Retinal pigment epithelial cell (primary cell): ENCODE results near the gene POU2F1.

Source experiments
- DNase-seq: peaks from one replicate; pipeline ENCODE4 v3.0.0-alpha.2; 2010; ENCODE audit warnings: low read depth
- H3K4me3 ChIP-seq: 2 replicates; pipeline ENCODE4 v1.5.1; 2011; ENCODE audit warnings: mild to moderate bottlenecking, low read length, control low read depth, moderate library complexity
- CTCF ChIP-seq: conservative IDR thresholded peaks from 2 replicates; pipeline ENCODE4 v1.5.1; 2011; ENCODE audit warnings: low read depth, low read length, control low read depth, inconsistent platforms

The POU2F1 gene

GRCh38 chr1:167289966-167290365 lies 69.3 kb downstream of the POU2F1 start:
- TF ChIP-seq CTCF: no peak
- DNase-seq: no peak
- no peak overlapping the region for H3K4me3 ChIP-seq

- no peak for DNase-seq
- no peak overlapping the region for H3K4me3 ChIP-seq
- TF ChIP-seq CTCF: no peak
These were observed 71.0 kb downstream of the POU2F1 start for GRCh38 chr1:167291539-167292185.

- no peak overlapping the region for H3K4me3 ChIP-seq
- no peak for TF ChIP-seq CTCF
- no peak for DNase-seq
These were observed 71.5 kb downstream of the POU2F1 start for GRCh38 chr1:167292216-167292615.

- TF ChIP-seq CTCF: no peak
- no peak overlapping the region for H3K4me3 ChIP-seq
- DNase-seq: no peak
These were observed 72.4 kb downstream of the POU2F1 start for GRCh38 chr1:167293057-167293456.

GRCh38 chr1:167294528-167294927 lies 73.8 kb downstream of the POU2F1 start:
- no peak for DNase-seq
- no peak for TF ChIP-seq CTCF
- no peak overlapping the region for H3K4me3 ChIP-seq

- TF ChIP-seq CTCF: no peak
- DNase-seq: no peak
- H3K4me3 ChIP-seq: no peak overlapping the region
These were observed 76.8 kb downstream of the POU2F1 start for GRCh38 chr1:167297222-167298214.

- TF ChIP-seq CTCF: no peak
- H3K4me3 ChIP-seq: no peak overlapping the region
- no peak for DNase-seq
These were observed 77.6 kb downstream of the POU2F1 start for GRCh38 chr1:167298325-167298724.
